HepG2 (cell line): ENCODE data around the gene RIPOR3. TPM values are rescaled to one million over a fixed set of nuclear protein-coding genes. Genes with fewer than 3 reads are reported as not detected.

Experiments
- ATAC-seq: fragments of 200-7000 bp; cut with Tn5 transposase; 3 replicates; pipeline ENCODE4 v1.9.1; 2020; ENCODE audit warnings: mild to moderate bottlenecking, moderate library complexity
- BruUV-seq: library from RNA; stranded (reverse); fragments of 400-500 nt; replicated peaks from 2 replicates; lab custom pipeline; 2021; lab: Mats Ljungman, UMichigan
- CTCF ChIA-PET: fragments of 300-600 bp; formaldehyde crosslinking; extraction: SDS; loops from one replicate; lab custom pipeline; 2021; ENCODE audit warnings: low total read pairs, inconsistent platforms, low intra/inter-chr PET ratio; lab: Yijun Ruan, JAX
- POLR2A ChIA-PET: fragments of 350-600 bp; sonication (Branson Sonifier 250); formaldehyde crosslinking; loops from one replicate; lab custom pipeline; 2020; ENCODE audit warnings: antibody characterized with exemption, inconsistent platforms; lab: Yijun Ruan, JAX
- DNase-seq: peaks from one replicate; pipeline ENCODE4 v3.0.0-alpha.2; 2015; ENCODE audit warnings: low spot score
- FAIRE-seq: peaks from 3 replicates; lab custom pipeline; 2011; peaks lifted over from hg19 to GRCh38; lab: Jason Lieb, UNC
- H2AFZ ChIP-seq: one replicate; pipeline ENCODE4 v1.6.1; 2011; ENCODE audit warnings: low read length, inconsistent platforms
- H3K27ac ChIP-seq: fragments of 300-600 bp; 3 replicates; pipeline ENCODE4 v1.8.0; 2011; ENCODE audit warnings: mixed run types, mild to moderate bottlenecking, mixed read lengths, low read length, inconsistent platforms; ENCODE audit not compliant: insufficient read depth; ENCODE audit errors: extremely low read length
- H3K27me3 ChIP-seq, 2 experiments: fragments of 200-600 bp in 1 of 2; 2 replicates in 1 of 2; 3 replicates in 1 of 2; pipeline versions ENCODE4 v1.6.0 to v1.8.0; 2011; ENCODE audit warnings: low read length in 2 of 2, mild to moderate bottlenecking in 2 of 2, moderate library complexity in 2 of 2, inconsistent platforms in 1 of 2; ENCODE audit not compliant: insufficient read depth in 2 of 2, control insufficient read depth in 1 of 2
- H3K36me3 ChIP-seq, 2 experiments: fragments of 200-600 bp in 1 of 2; replicated peaks in 1 of 2; 2 replicates in 1 of 2; 3 replicates in 1 of 2; pipeline versions ENCODE4 v1.5.1 to v1.8.0; 2011; ENCODE audit warnings: low read length in 2 of 2, inconsistent platforms in 1 of 2; ENCODE audit not compliant: insufficient read depth in 2 of 2, control insufficient read depth in 1 of 2
- H3K4me1 ChIP-seq: 2 replicates; pipeline ENCODE4 v1.5.1; 2012; ENCODE audit warnings: low read length, inconsistent platforms; ENCODE audit not compliant: insufficient read depth
- H3K4me2 ChIP-seq: 2 replicates; pipeline ENCODE4 v1.6.0; 2011; ENCODE audit warnings: low read depth, low read length, inconsistent platforms
- H3K4me3 ChIP-seq, 3 experiments: fragments of 200-600 bp in 1 of 3; sonication (generic), shearing (Covaris generic) in 1 of 3; replicated peaks in 1 of 3; 2 replicates each; pipeline ENCODE4 v1.5.1; 2011 to 2016; ENCODE audit warnings: low read length in 3 of 3, inconsistent platforms in 2 of 3, low read depth in 2 of 3, mild to moderate bottlenecking in 2 of 3, control low read depth in 1 of 3, mixed read lengths in 1 of 3; ENCODE audit not compliant: insufficient read depth in 1 of 3
- H3K79me2 ChIP-seq: one replicate; pipeline ENCODE4 v1.6.1; 2011; ENCODE audit warnings: low read length, inconsistent platforms; ENCODE audit not compliant: insufficient read depth
- H3K9ac ChIP-seq: 2 replicates; pipeline ENCODE4 v1.6.0; 2011; ENCODE audit warnings: mild to moderate bottlenecking, low read depth, low read length, inconsistent platforms; ENCODE audit not compliant: insufficient read depth
- H3K9me3 ChIP-seq: 2 replicates; pipeline ENCODE4 v1.5.1; 2012; ENCODE audit warnings: mild to moderate bottlenecking, low read length
- H4K20me1 ChIP-seq: 2 replicates; pipeline ENCODE4 v1.6.0; 2011; ENCODE audit warnings: inconsistent platforms, mild to moderate bottlenecking, low read length, moderate library complexity; ENCODE audit not compliant: insufficient read depth
- CBX1 ChIP-seq: IDR thresholded peaks from one replicate; pipeline ENCODE4 v1.6.1; 2016; ENCODE audit warnings: antibody characterized with exemption, low read depth
- CCDC6 ChIP-seq: sonication (generic); formaldehyde crosslinking; IDR thresholded peaks from 2 replicates; pipeline ENCODE4 v1.8.1; 2022; ENCODE audit warnings: mild to moderate bottlenecking, missing genetic modification reagents, moderate library complexity
- DMAP1 ChIP-seq: IDR thresholded peaks from 2 replicates; pipeline ENCODE4 v1.6.1; 2016
- NR2F1 ChIP-seq, 2 experiments: fragments of 450-650 bp in 1 of 2; formaldehyde crosslinking in 1 of 2; IDR thresholded peaks; 2 replicates each; pipeline versions ENCODE4 v1.5.0 to v1.6.1; 2016 to 2020; ENCODE audit warnings: mild to moderate bottlenecking in 1 of 2, missing compliant biosample characterization in 1 of 2, missing genetic modification reagents in 1 of 2, moderate library complexity in 1 of 2
- PAF1 ChIP-seq: IDR thresholded peaks from 2 replicates; pipeline ENCODE4 v1.6.1; 2016; ENCODE audit warnings: missing genetic modification reagents, missing compliant biosample characterization
- PHF8 ChIP-seq: sonication (generic); formaldehyde crosslinking; IDR thresholded peaks from 2 replicates; pipeline ENCODE4 v1.5.0; 2020; ENCODE audit warnings: missing genetic modification reagents
- RNF219 ChIP-seq: sonication (generic); formaldehyde crosslinking; IDR thresholded peaks from 2 replicates; pipeline ENCODE4 v1.5.0; 2020; ENCODE audit warnings: mild to moderate bottlenecking, missing genetic modification reagents
- SETDB1 ChIP-seq: sonication (generic); formaldehyde crosslinking; IDR thresholded peaks from 2 replicates; pipeline ENCODE4 v1.5.1; 2020; ENCODE audit warnings: missing genetic modification reagents, mild to moderate bottlenecking, borderline replicate concordance
- SP140L ChIP-seq: sonication (generic); formaldehyde crosslinking; IDR thresholded peaks from 2 replicates; pipeline ENCODE4 v1.4.0; 2020; ENCODE audit warnings: missing genetic modification reagents, borderline replicate concordance
- STAT5B ChIP-seq: sonication (generic); formaldehyde crosslinking; IDR thresholded peaks from 2 replicates; pipeline ENCODE4 v1.4.0; 2020; ENCODE audit warnings: missing genetic modification reagents
- ZC3H13 ChIP-seq: sonication (generic); formaldehyde crosslinking; IDR thresholded peaks from 2 replicates; pipeline ENCODE4 v1.8.1; 2023; ENCODE audit warnings: mild to moderate bottlenecking, missing genetic modification reagents, moderate library complexity
- ZNF280D ChIP-seq: sonication (generic); formaldehyde crosslinking; IDR thresholded peaks from 2 replicates; pipeline ENCODE4 v1.5.1; 2020; ENCODE audit warnings: mild to moderate bottlenecking, missing genetic modification reagents
- ZNF326 ChIP-seq: sonication (generic); formaldehyde crosslinking; IDR thresholded peaks from 2 replicates; pipeline ENCODE4 v1.4.0; 2020; ENCODE audit warnings: missing genetic modification reagents, borderline replicate concordance
- ZNF501 ChIP-seq: sonication (generic); formaldehyde crosslinking; IDR thresholded peaks from 2 replicates; pipeline ENCODE4 v1.5.1; 2020; ENCODE audit warnings: mild to moderate bottlenecking, moderate library complexity, missing genetic modification reagents
- ZNF503 ChIP-seq: sonication (generic); formaldehyde crosslinking; IDR thresholded peaks from 2 replicates; pipeline ENCODE4 v1.4.0; 2020; ENCODE audit warnings: missing genetic modification reagents
- ZNF580 ChIP-seq: IDR thresholded peaks from 2 replicates; pipeline ENCODE4 v1.6.1; 2016; ENCODE audit warnings: low read depth, borderline replicate concordance
- ZNF709 ChIP-seq: sonication (generic); formaldehyde crosslinking; IDR thresholded peaks from 2 replicates; pipeline ENCODE4 v1.5.0; 2020; ENCODE audit warnings: mild to moderate bottlenecking, missing genetic modification reagents
- ZNF749 ChIP-seq: sonication (generic); formaldehyde crosslinking; IDR thresholded peaks from 2 replicates; pipeline ENCODE4 v1.8.0; 2022; ENCODE audit warnings: mild to moderate bottlenecking, missing genetic modification reagents, moderate library complexity, borderline replicate concordance
- WGBS: methylation state at CpG from one replicate; pipeline ENCODE4 v1.1.6; 2017; ENCODE audit warnings: low lambda C conversion rate; 5-methylcytosine and 5-hydroxymethylcytosine counted together
- in situ Hi-C: cut with HindIII; loops from 2 replicates; pipeline ENCODE4 v1.10.0; 2017; ENCODE audit warnings: low pct_unique_long_range_greater_than_20kb; ENCODE audit not compliant: extremely low pct_ligation_motif_present
- intact Hi-C: fragments of 100-400 bp; cut with micrococcal nuclease; formaldehyde crosslinking; loops from one replicate; pipeline ENCODE4 v1.10.0; 2022; ENCODE audit not compliant: unreplicated experiment
- polyA plus RNA-seq, 8 experiments: library from polyadenylated mRNA; depleted of rRNA in 3 of 8; stranded (reverse) in 7 of 8; unstranded in 1 of 8; fragments of >200 nt; fragmentation: Illumina TruSeq in 4 of 8; extraction: Trizol in 4 of 8; gene quantifications; 2 replicates each; pipeline versions ENCODE4 v1.2.1 to v1.2.3, GENCODE V29; 2011 to 2016; ENCODE audit warnings: low read depth in 4 of 8, missing spikeins in 1 of 8, mixed read lengths in 1 of 8; ENCODE audit not compliant: insufficient read depth in 1 of 8
- total RNA-seq, 5 experiments: library from RNA; depleted of rRNA; stranded (reverse); fragments of >200 nt; fragmentation: Illumina TruSeq; extraction: Trizol; gene quantifications; 2 replicates each; pipeline ENCODE4 v1.2.3, GENCODE V29; 2016; ENCODE audit warnings: low read depth in 1 of 5

The RIPOR3 gene
- total and polyA plus RNA-seq, 2 of the 13 experiments (the other 11 are each of a cell fraction or from before 2014, with no cell fraction given), result 0.18 TPM; not detected in 1

- BruUV-seq, result no TSS peak
Measured at GRCh38 chr20:50618537-50618936, 72.8 kb downstream of the RIPOR3 start.

More at GRCh38 chr20:50618537-50618936, 72.8 kb downstream of the RIPOR3 start:
- Histone ChIP-seq H3K79me2 (no peaks in the 10 kb centered on the region), H3K27ac (no peak overlapping the region), H3K36me3 (no peaks in the 10 kb centered on the region), H3K9ac (no peak overlapping the region), H2AFZ (no peak overlapping the region), H3K4me3 (no peak overlapping the region), H4K20me1 (no peaks in the 10 kb centered on the region), H3K4me1 (peaks cover 13% of the 10 kb centered on the region), H3K27me3 (peaks cover 0 to 2% of the 10 kb centered on the region in 2 experiments; a peak in 3 of 5 replicates), H3K4me2 (no peak overlapping the region), H3K9me3 (peaks cover 7% of the 10 kb centered on the region)
- WGBS, result 76% methylated on average over 1 of the region's 1 CpG
- POLR2A ChIA-PET, result no interaction called here
- DNase-seq (no peak), ATAC-seq (no peak), FAIRE-seq (no peak)
- intact Hi-C loops (no loop called here), in situ Hi-C loops (no loop called here)
- TF ChIP-seq ZNF709 (CRISPR knock-in tag) (no peak), ZNF326 (CRISPR knock-in tag) (no peak), RNF219 (CRISPR knock-in tag) (no peak), PAF1 (no peak), ZC3H13 (CRISPR knock-in tag) (no peak), ZNF503 (no peak), PHF8 (CRISPR knock-in tag) (no peak), ZNF280D (no peak), SP140L (CRISPR knock-in tag) (no peak), DMAP1 (no peak), SETDB1 (CRISPR knock-in tag) (no peak), ZNF580 (no peak), CBX1 (no peak), STAT5B (CRISPR knock-in tag) (no peak), CCDC6 (CRISPR knock-in tag) (no peak), ZNF501 (no peak), ZNF749 (no peak), NR2F1 (CRISPR knock-in tag; IDR thresholded peaks at IDR 0.05) (no peak)
- CTCF ChIA-PET, result no interaction called here
